Thyroid gland (tissue), 4 donors: Measurements from ENCODE around the gene JCHAIN. TPM values are rescaled to one million over a fixed set of nuclear protein-coding genes. Genes with fewer than 3 reads are reported as not detected.
"Not testable (repeated sequence)": the region's sequence is repeated elsewhere in the genome, so short reads cannot be mapped to it uniquely, and the experiment has no call there.

Experiments used
- DNase-seq, 2 donors: peaks; one replicate each; pipeline ENCODE4 v3.0.0-alpha.2; 2019
- H3K27ac ChIP-seq, 3 donors: fragments of 200-600 bp; sonication (generic); 1 replicate in 2 of 3; 2 replicates in 1 of 3; pipeline ENCODE4 v1.5.1; 2016 to 2019; ENCODE audit warnings: mild to moderate bottlenecking in 1 of 3, moderate library complexity in 1 of 3
- H3K27me3 ChIP-seq: fragments of 200-600 bp; sonication (generic); one replicate; pipeline ENCODE4 v1.5.1; 2019
- H3K36me3 ChIP-seq, 2 donors: fragments of 200-600 bp; sonication (generic); one replicate each; pipeline ENCODE4 v1.5.1; 2016 to 2019
- H3K4me1 ChIP-seq, 2 donors: fragments of 200-600 bp; sonication (generic); one replicate each; pipeline ENCODE4 v1.5.1; 2017 to 2019
- H3K4me3 ChIP-seq, 3 donors: fragments of 200-600 bp; sonication (generic); replicated peaks in 1 of 3; 1 replicate in 2 of 3; 2 replicates in 1 of 3; pipeline ENCODE4 v1.5.1; 2016; ENCODE audit warnings: mild to moderate bottlenecking in 1 of 3
- H3K9me3 ChIP-seq: fragments of 200-600 bp; sonication (generic); one replicate; pipeline ENCODE4 v1.5.1; 2017
- CTCF ChIP-seq, 6 experiments: fragments of 200-600 bp in 3 of 6; fragments of 450-650 bp in 3 of 6; sonication (generic) in 3 of 6; IDR thresholded peaks; one replicate each; pipeline ENCODE4 v1.5.1; 2016 to 2019; ENCODE audit warnings: antibody characterized with exemption in 6 of 6, mild to moderate bottlenecking in 2 of 6, inconsistent platforms in 1 of 6, moderate library complexity in 1 of 6
- POLR2A ChIP-seq, 2 donors: fragments of 450-650 bp; IDR thresholded peaks; one replicate each; pipeline ENCODE4 v1.6.1; 2017; ENCODE audit warnings: antibody characterized with exemption in 2 of 2, mild to moderate bottlenecking in 2 of 2, moderate library complexity in 1 of 2
- WGBS, 2 donors: methylation state at CpG; one replicate each; pipeline ENCODE4 v1.1.5; 2017; 5-methylcytosine and 5-hydroxymethylcytosine counted together
- intact Hi-C: fragments of 100-400 bp; cut with DNase I; formaldehyde crosslinking; loops from one replicate; pipeline ENCODE4 v1.15.1; 2023
- total RNA-seq, 4 donors: library from RNA; depleted of rRNA; stranded (reverse); fragments of >200 nt; gene quantifications; one replicate each; pipeline ENCODE4 v1.2.3, GENCODE V29; 2016

The JCHAIN gene
- total RNA-seq, 4 donors from 2014 or later, result 0.67 to 154 (median 3.7) TPM; not detected in 1

- TF ChIP-seq CTCF (IDR thresholded peaks at IDR 0.05) (no peak), POLR2A (IDR thresholded peaks at IDR 0.05) (no peak)
- intact Hi-C loops, result no loop called here
- no peak overlapping the region for H3K27ac ChIP-seq
These were observed 25.4 kb upstream of the JCHAIN start for GRCh38 chr4:70691661-70692060.

GRCh38 chr4:70688795-70689231 is 22.5 kb upstream of the JCHAIN start:
- 1 to 3% methylated on average over 19 of the region's 19 CpGs for WGBS, 2 donors
- Histone ChIP-seq H3K27me3 (no peaks in the 10 kb centered on the region), H3K4me3 (peak overlapping the region; percentile 77 to 98 (median 88)), H3K27ac (peak overlapping the region; percentile 79 to 98 (median 82)), H3K9me3 (no peaks in the 10 kb centered on the region), H3K36me3 (peaks cover 0 to 2% of the 10 kb centered on the region in 2 donors), H3K4me1 (peaks cover 26 to 30% of the 10 kb centered on the region in 2 donors)
- intact Hi-C loops, result loop anchor here (10.0 kb wide), 1 partner anchor 306 kb away; the partner anchor contains the start of gene DCK
- DNase-seq, result no peak
- TF ChIP-seq POLR2A (IDR thresholded peaks at IDR 0.05), result no peak
- TF ChIP-seq CTCF (IDR thresholded peaks at IDR 0.05), result no peak

More at GRCh38 chr4:70691661-70692060, 25.4 kb upstream of the JCHAIN start:
- Histone ChIP-seq H3K4me1 (peaks cover 26 to 30% of the 10 kb centered on the region in 2 donors), H3K9me3 (no peaks in the 10 kb centered on the region), H3K36me3 (peaks cover 0 to 2% of the 10 kb centered on the region in 2 donors), H3K27me3 (no peaks in the 10 kb centered on the region), H3K4me3 (no peak overlapping the region)
- 80 to 81% methylated on average over 1 of the region's 1 CpG for WGBS, 2 donors
- no peak for DNase-seq

GRCh38 chr4:70687821-70688794 is 21.8 kb upstream of the JCHAIN start, which contains the start of gene UTP3:
Gene UTP3, plus strand, starts transcription at chr4:70688532. Its CDS starts 146 bp downstream, at chr4:70688678.
- Histone ChIP-seq H3K27me3 (no peaks in the 10 kb centered on the region), H3K9me3 (no peaks in the 10 kb centered on the region), H3K36me3 (peaks cover 0 to 2% of the 10 kb centered on the region in 2 donors), H3K4me3 (peak within 1 kb of the TSS; percentile 77 to 98 (median 88)), H3K27ac (peak within 1 kb of the TSS; percentile 90 to 98 (median 95)), H3K4me1 (peaks cover 26 to 30% of the 10 kb centered on the region in 2 donors)
- WGBS, 2 donors, result 0 to 1% methylated on average over 63 to 70 of the region's 70 CpGs
- DNase-seq, result peak; percentile 95 to 97
- TF ChIP-seq POLR2A (IDR thresholded peaks at IDR 0.05), result peak in 1 of 2 donors; percentile 74
- TF ChIP-seq CTCF (IDR thresholded peaks at IDR 0.05), result peak; percentile 86 to 98 (median 93)
- intact Hi-C loops, result loop anchor here (10.0 kb wide), 1 partner anchor 307 kb away; the partner anchor contains the start of gene DCK

- peaks cover 0 to 2% of the 10 kb centered on the region in 2 donors for H3K36me3 ChIP-seq
- no peaks in the 10 kb centered on the region for H3K9me3 ChIP-seq
- peaks cover 24 to 30% of the 10 kb centered on the region in 2 donors for H3K4me1 ChIP-seq
- peak overlapping the region; percentile 42 to 88 (median 57) for H3K4me3 ChIP-seq
- WGBS, 2 donors, result 66 to 74% methylated on average over 13 of the region's 13 CpGs
- intact Hi-C loops, result loop anchor here (10.0 kb wide), 1 partner anchor 307 kb away; the partner anchor contains the start of gene DCK
- peak overlapping the region; percentile 90 to 98 (median 95) for H3K27ac ChIP-seq
- no peaks in the 10 kb centered on the region for H3K27me3 ChIP-seq
- no peak for TF ChIP-seq POLR2A (IDR thresholded peaks at IDR 0.05)
- no peak for TF ChIP-seq CTCF (IDR thresholded peaks at IDR 0.05)
- peak; percentile 12 to 37 for DNase-seq
These were observed 21.1 kb upstream of the JCHAIN start for GRCh38 chr4:70687392-70687791.

GRCh38 chr4:70682142-70682541 is 15.8 kb upstream of the JCHAIN start:
- H3K4me1 ChIP-seq, H3K4me3 ChIP-seq, H3K36me3 ChIP-seq, H3K27me3 ChIP-seq, DNase-seq, H3K9me3 ChIP-seq, H3K27ac ChIP-seq: not testable (repeated sequence)
- intact Hi-C loops, result loop anchor here (10.0 kb wide), 1 partner anchor 313 kb away; the partner anchor contains the start of gene DCK
- 86 to 91% methylated on average over 3 of the region's 3 CpGs for WGBS, 2 donors
